Measurements from ENCODE around the gene DPM1.

The DPM1 gene
- total RNA-seq = 70.7 to 75.8 reads per million in 2 donors

DNA sequence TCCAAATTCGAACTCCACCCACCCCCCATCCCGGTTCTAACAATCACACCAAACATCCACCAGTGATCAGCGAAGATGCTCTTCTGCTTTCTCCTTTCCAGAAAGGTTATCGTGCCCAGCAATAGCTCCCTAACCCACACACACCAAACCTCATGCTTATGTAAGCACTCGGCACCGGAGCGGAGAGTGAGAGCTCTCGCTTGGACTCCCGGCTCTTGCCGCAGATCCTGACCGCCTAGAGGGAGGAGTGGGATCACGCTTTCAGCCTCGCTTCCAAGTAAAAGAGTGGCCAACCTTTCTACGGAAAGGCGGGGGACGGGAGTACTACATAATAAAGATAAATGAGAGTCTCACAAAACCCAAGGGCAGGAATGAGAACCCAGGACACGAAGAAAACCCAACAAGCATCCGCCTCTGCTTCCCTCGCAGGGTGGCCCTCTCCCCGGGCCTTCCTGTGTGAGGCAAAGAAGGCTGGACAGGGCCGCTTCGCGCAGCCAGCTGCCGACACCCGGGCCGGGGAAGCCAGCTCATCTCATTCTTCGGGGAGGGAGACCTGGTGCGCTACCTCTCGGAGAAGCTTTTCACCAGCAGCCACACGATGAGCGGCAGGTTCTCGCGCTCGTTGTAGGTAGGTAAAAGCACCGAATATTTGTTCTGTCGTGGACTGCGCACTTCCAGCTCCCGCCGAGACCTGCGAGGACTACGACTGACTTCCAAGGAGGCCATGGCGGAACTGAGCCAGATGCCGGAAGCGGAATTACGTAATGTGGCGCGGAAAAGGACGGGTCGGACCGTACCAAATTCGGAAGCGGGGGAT lies at the start of gene DPM1:
DPM1 (minus strand) TSS at position 735 of the 817 bp plus-strand sequence; CDS start at position 726, 9 bp downstream.
- DNase-seq = peak; percentile 31

DNA sequence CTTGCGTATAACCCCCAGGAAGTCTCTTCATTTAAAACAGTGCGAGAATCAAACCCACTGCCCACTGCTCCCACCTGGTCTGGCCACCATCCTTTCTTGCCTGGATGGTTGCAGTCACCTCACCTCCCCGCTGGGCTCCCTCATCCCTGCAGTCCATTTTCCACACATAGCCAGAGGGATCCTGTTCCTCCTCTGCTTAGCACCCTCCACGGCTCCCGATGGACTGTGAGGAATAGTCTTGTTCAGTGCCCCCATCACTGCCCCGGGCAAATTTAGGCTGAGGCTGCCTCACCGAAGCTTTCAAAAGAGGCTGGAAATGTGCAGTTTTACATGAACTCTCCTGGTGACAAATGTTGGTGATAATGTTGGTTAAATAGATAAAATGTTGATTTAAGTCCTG lies 46.9 kb upstream of the DPM1 start:
- DNase-seq = no peak

DNA sequence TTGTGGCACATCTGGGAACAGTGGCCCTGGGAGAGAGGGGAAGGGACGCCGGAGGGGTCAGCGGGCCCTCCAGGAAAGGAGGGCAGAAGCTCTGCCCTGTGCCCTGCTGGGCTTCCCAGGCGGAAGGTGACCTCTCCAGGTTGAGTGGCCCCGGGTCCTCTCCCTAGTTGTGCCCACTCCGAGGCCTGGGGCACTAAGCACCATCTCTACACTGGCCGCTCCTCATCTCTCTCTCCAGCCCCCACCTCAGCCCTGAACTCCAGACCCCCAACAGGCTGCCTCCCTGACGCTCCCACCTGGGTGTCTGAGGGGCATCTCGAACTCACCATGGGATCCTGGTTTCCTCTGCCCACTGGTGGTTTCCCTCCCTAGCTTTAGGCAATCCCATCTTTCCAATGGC lies 46.4 kb upstream of the DPM1 start:
- no peak for DNase-seq

DNA sequence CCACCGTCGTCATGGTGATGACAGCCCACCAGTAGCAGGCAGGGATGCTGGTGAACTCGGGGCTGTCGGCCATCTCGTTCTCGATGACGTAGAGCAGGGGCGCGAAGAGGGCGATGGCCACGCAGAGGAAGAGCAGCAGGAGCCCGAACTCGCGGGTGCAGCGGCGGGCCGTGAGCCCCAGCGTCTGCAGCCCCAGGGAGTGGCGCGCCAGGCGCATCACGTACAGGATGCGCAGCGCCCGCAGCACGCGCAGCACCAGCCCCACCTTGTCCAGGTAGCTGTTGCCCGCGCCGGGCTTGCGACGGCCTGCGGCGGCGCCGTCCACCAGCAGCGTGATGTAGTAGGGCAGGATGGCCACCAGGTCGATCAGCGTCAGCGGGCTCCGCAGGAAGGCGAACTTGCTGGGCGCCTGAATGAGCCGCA lies 46.0 kb upstream of the DPM1 start:
- DNase-seq = no peak

DNA sequence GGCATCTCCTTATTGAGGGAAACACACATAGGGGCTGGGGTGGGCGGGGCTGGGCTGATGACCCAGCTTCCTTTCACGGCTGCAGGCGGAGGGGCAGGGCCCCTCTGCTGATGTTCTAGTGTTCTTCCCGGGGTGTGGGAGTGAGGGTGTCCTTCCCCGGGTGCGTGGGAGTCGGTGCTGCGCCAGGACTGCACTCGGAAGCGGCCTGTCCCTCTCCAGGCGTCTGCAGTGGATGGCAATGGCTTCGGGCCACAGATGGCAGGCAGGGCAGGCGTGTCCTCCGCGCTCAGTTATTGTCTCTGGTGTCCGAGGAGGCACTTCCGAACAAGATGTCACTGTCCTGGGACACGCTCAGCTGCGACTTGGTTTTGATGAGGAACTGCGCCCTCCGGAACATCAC lies 45.4 kb upstream of the DPM1 start:
- DNase-seq = no peak

DNA sequence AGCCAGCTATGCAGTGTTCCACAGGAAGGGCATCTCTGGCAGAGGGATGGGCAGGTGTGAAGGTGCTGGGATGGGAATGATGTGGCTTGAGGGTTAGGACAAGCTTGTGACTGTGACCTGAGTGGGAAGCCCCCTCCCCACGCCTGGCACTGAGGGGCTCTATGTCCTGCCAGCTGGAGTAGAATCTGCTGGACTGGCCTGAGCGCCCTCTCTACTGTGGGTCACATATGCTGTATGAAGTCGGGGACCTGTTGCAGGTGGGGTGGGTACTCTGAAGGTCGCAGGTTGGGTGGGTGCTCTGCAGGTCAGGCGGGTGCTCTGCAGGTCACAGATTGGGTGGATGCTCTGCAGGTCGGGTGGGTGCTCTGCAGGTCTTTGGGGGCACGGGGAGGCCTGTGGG lies 44.3 kb upstream of the DPM1 start:
- no peak for DNase-seq

DNA sequence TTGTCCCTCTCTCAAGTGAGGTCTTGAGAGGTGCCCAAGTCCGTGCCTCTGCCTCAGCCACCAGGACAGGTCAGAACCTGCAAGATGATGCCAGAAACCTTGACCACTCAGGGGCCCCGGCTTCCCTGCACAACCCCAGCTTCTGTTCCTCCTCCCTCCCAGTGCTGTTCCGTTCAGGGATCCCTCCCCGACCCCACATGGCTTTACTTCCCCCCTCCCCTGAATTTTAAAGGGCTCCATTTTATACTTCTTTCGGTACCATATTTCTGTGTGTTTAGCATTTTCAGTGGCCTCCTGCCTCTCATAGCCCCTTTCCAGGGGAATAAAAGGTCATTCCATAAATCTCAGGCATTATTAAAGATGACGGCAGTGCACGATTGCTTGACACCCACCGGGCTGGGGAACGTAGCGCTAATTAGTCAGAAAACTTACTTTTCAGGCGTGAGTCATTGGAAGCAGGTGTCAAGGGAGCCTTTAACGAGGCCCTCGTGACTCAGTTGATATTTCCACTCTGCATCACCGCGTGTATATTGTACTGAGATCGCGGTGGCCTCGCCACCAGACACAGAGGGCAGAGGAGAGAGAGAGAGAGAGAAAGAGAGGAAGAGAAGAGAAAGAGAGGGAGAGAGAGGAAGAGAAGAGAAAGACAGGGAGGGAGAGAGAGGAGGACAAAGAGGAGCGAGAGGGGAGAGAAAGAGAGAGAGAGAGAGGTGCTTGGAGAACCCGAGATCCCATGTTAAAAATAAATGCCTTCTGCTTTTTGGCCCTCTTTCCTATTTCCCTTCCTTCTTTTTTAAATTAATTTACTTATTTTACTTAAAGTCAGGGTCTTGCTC lies 43.3 kb upstream of the DPM1 start:
- DNase-seq = no peak

DNA sequence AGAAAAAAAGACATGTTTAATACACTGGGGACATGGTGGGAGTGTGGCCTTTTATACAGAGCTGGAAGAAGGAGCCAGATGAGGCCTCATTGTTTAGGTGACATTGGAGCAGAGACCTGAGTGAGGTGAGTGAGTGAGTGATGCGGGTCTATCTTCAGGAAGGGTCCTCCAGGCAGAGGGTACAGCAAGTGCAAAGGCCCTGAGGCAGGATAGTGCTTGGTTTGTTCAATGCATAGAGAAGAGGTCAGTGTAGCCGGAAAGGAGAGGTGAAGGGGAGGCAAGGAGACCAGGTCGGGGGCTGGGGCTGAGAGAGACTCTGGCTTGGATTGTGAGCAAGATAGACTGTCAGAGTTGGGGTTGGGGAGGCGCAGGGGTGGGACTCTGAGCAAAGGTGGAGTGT lies 41.0 kb upstream of the DPM1 start:
- DNase-seq = no peak

DNA sequence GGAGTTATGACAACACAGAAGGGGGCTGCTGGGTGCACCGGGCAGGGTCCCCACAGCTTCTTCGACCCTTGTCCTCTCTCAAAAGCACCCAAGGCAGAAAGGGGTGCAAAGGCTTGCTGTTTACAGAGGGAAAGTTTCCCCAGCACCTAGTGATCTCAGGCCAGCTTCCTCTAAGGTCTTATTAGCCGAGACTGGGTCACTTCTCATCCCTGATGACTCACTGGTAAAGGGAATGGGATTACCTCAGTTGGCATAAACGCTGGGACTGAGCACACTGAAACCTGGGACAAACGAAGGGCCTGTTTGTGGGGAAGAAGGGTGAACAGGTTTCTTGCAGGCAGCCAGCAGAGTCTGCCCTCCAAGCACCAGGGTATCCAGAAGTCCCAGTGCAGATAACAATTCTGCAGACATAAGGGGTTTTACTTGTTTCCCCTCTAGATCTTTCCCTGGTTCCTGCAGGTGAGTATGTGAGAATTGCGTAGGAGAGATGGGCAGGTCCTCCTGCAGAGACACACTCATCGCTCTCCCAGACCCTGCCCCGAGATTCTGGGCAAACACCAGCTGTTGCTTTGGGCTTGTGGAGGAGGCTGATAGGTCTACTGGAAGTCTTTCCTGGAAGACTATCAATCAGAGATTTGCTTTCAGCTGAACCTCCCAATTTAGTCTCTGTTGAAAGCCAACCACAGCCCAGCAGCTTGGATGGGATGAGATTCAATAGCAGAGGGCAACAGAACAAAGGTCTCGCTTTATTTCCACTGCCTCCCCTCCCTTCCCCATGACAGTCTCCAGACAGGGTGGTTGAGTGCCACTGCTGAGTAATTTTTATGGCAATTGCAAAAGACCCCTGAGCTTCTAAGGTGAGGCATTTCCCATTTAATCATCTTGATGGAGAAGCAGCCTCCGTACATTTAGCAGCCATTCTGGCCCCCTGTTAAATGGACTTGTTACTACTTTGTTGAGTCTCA lies 38.9 kb upstream of the DPM1 start:
- no peak for DNase-seq

DNA sequence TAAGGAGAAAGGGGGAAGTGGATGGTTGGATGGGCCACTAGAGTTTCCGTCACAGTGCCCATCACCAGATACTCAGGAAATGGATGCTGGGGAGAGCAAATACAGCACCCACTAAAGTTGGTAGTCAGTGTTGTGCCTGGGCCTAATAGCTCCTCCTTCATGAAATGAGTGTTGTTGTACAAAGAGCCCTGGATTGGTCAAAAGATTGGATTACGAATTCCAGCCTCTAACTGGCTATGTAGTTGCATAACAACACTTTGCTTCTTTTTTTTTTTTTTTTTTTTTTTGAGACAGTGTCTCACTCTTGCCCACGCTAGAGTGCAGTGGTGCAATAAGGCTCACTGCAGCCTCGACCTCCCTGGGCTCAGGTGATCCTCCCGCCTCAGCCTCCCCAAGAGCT lies 37.2 kb upstream of the DPM1 start:
- no peak for DNase-seq

DNA sequence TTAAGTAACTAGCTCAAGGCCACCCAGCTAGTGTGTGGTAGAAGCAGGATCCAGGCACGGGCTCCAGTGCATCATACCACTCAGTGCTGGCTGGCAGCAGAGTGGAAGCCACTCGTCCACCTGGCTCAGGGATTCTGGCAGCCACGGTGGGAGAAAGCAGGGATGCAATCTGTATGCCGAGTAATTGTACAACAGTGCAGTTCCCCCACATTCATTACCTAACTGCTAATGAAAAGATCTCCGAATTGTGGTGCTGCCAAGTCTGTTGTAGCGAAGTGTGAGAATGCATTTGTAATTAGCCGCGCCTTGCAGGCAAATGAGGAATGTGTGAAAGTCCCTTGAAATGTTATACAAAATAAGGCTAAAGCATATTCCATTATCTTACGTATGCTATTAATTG lies 35.5 kb upstream of the DPM1 start:
- no peak for DNase-seq

DNA sequence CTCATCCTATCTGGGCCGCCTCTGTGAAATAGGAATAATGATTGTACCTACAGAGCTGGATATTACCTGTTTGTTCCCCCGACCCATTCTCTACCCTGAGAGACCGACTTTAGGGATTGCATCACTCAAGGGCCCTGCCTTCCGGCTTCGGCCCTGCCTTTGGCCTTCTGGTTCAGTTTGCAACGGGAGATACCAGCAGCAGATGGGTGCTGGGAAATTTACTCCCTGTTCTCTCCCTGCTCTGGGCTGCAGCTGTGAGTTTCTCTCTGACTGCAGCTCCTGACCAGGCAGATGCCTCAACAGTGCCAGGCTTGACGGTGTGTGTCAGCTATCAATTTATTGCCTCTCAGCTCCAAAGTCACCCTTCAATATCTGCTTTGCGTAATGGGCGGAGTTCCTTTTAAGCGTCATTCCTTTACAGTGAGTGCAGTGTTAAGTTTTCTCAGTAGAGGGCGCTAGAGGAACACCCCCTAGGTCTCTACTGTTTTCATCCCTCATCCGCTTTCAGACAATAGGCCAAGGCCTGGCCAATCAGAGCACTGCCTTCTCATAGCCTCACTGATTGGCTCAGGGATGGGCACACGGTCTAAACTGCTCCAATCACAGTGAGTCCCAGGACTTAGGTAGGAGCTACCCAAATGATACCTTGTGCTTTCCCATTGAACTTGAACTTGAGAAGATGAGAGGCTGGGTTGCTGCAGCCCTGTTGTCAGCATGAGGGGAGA lies 34.6 kb upstream of the DPM1 start:
- no peak for DNase-seq

DNA sequence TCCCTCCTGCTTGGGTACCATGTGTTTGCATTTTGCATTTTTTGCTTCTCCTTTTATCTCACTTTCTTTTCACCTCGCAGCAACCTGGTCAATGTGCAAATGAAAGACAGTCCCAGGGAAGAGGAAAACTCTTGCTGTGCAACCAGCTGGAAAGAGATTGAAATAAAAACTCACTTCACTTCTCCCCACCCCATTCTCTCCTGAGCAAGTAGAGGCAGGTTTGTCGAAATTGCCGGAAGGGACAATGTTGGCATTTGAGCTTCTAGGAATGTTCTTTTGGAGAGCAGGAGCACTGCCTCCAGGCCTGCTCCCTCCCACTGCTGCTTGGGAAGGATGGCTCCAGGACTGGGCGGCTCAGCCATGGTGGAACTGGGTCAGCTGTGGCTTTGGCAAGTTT lies 34.0 kb upstream of the DPM1 start:
- no peak for DNase-seq

DNA sequence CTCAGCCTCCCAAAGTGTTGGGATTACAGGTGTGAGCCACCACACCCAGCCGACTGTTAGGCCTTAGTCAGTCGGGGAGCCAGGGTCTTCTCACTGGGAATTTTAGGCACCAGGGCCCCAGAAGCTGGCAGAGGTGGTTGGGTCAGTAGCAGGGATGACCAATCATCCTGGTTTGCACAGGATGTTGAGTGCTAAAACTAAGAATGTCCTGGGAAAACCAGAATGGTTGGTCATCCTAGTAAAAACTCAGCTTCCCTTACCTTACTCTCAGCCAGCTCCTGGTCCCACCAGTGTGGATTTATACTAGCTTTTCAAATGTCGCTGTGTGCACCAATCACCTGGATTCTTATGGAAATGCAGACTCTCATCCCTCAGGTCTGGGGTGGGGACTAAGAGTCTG lies 32.7 kb upstream of the DPM1 start:
- DNase-seq = no peak

DNA sequence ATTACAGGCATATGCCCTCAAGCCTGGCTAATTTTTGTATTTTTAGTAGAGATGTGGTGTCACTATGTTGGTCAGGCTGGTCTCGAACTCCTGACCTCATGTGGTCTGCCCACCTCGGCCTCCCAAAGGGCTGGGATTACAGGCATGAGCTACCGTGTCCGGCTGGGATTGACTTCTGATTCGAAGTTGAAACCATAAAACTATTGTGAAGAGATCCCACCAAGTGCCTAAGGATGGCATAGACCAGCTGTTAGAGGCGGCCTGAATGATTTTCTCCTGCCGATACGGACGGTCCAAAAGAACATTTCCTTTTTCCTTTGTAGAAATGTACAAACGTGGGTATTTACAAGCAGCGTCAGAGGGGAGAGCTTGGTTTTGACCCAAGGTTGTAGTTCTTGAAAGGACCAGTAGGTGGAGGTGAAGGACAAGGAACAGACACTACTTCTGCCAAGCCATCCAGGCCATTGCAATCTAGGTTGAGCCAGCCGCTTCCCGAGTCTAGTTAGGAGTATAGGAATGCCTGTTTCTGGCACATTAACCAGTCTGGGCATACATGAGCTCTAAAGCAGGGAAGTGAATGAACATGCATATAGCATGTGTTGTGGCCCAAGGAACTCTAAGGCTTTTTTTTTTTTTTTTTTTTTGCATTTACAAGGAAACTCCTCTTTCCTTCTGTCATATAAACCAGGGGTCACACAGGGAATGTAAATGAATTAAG lies 29.3 kb upstream of the DPM1 start:
- DNase-seq = no peak

DNA sequence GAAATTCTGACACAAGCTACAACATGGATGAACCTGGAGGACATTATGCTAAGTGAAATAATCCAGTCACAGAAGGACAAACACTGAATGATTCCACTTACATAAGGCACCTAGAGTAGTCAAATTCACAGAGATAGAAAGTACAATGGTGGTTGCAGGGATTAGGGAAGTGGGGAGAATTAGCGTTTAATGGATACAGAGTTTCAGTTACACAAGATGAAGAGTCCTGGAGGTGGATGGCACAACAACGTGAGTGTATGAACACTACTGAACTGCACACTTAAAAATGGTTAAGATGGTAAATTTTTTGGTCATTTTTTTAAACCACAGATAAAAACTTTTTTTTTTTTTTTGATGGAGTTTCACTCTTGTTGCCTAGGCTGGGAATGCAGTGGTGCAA lies 25.0 kb upstream of the DPM1 start:
- DNase-seq = no peak

DNA sequence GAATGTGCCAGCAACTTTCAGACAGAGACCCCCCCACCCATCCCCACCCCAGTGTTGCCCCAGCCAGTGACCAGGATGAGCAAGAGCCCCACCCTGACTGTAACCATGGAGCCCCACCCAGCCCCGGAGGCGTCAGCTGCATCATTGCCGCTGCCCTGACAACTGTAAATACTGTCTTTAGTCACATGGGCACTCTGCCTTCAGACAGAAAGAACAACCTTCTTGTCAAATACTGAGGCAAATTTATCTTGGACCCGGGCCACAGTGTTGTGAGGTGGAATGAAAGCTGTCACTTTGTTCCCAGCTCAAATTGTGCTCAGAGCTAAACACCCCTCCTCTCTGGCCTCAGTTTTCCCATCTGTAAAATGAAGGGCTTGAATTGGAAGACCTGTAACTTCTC lies 24.0 kb upstream of the DPM1 start:
- no peak for DNase-seq

DNA sequence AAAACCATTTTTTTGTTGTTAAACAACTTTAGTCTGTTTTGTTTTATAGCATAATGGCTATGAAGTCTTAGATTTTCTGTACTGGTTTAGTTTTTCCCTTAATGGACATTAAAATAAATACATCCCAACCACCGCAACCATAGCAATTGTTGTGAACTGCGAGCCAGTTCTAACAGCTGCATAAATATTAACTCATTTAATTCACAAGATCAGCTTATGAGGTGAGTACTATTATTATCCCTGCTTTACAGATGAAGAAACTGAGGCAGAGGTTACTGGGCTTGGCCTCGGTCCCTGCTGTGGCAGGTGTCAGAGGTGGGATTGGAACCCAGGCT lies 23.3 kb upstream of the DPM1 start:
- DNase-seq = no peak

DNA sequence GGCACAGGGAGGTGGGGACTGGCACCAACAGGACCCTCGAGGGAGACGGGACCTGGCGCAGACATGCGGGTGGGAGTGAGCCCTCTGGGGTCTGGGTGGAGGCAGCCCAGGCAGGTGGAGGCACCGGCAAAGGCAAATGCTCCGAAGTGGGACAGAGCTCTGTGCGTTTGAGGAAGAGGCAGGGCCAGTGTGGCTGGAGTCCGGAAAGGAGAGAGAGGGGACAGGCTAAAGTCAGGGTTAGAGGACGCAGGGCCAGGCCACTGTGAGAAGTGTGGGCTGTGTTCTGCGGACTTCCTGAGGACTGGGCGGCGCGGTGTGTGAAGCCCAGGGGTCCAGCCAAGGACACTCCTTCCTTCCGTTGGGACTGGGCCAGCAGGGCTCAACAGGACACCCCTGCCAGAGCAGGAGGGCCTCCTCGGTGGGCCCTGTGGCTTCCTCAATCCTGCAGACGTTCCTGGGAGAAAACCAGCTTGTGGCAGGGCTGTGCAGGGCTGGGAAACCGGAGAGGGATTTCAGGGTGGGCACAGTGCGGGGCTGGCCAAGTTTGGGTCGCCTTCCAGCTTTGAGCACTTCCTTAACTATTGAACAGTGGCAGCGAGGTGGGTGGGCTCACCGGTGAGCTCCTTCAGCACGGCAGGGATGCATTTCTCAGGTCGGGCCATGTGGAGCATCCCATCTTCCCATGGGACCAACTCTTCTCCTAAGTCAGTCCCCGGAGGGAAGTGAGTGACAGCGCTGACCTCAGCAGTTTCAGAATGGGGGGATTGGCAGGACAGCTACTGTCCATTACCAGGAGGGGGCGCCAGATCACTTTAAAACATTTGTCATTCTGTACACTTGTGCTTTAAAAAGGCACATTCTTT lies 22.8 kb upstream of the DPM1 start:
- no peak for DNase-seq

DNA sequence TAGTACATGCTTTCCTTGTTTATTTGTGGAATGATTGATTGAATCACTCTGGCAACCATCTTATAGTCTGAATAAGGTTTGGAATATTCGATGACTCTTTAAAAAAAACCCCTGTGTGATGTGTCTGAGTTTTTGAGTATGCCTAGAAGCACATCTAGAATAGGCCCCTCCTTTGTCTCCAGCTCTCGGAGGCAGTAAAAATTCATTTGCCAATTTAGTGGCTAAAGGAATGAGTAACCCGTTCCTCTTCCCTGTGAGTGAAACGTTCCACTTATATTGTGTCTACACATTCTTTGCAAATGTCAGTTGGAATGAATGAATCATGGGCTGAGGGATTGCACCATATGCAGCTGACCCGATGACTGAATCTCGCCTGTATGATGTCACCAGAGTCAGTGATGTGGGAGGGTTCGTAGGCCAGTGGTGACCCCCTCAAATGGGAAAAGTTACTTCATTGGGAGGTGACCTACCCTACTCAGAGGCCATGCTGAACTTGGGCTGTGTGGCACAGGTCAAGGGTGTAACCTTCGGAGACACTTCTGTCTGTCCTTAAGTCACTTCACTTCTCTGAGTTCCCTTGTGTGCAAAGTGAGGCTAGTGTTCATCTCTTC lies 21.8 kb upstream of the DPM1 start:
- DNase-seq = no peak

All from activated gamma-delta T cell (primary cell).